Rectal smooth muscle tissue (tissue), 1 donor: ENCODE measurements around the gene CDC26.

Experiments used
- H3K27ac ChIP-seq: one replicate; pipeline ENCODE4 v1.7.0; 2013; ENCODE audit warnings: low read depth, low read length, inconsistent platforms
- H3K27me3 ChIP-seq: one replicate; pipeline ENCODE4 v1.7.0; 2013; ENCODE audit warnings: low read length; ENCODE audit not compliant: control insufficient read depth, insufficient read depth
- H3K36me3 ChIP-seq: one replicate; pipeline ENCODE4 v1.7.0; 2013; ENCODE audit warnings: low read length; ENCODE audit not compliant: control insufficient read depth, insufficient read depth
- H3K4me1 ChIP-seq: one replicate; pipeline ENCODE4 v1.7.0; 2013; ENCODE audit warnings: low read length; ENCODE audit not compliant: control insufficient read depth, insufficient read depth
- H3K4me3 ChIP-seq: one replicate; pipeline ENCODE4 v1.7.0; 2013; ENCODE audit warnings: low read length
- H3K9ac ChIP-seq: one replicate; pipeline ENCODE4 v1.7.0; 2013; ENCODE audit warnings: low read length

Gene CDC26

GRCh38 chr9:113275157-113276131 lies at the start of gene CDC26, which contains the start of gene PRPF4:
Gene CDC26 (minus strand): TSS chr9:113275572. CDS start chr9:113272507, 3,065 bp downstream.
Gene PRPF4 (plus strand): TSS chr9:113275658. CDS start chr9:113275744, 86 bp downstream.
- H3K4me1 ChIP-seq = peaks cover 7% of the 10 kb centered on the region
- H3K36me3 ChIP-seq = peaks cover 18% of the 10 kb centered on the region
- H3K27me3 ChIP-seq = no peaks in the 10 kb centered on the region
- H3K9ac ChIP-seq = peak within 1 kb of the TSS; percentile 99
- H3K27ac ChIP-seq = peak within 1 kb of the TSS; percentile 97
- peak within 1 kb of the TSS; percentile 100 for H3K4me3 ChIP-seq

GRCh38 chr9:113322671-113323070 lies 47.3 kb upstream of the CDC26 start:
- Histone ChIP-seq H3K4me3 (no peak overlapping the region), H3K27ac (no peak overlapping the region), H3K9ac (no peak overlapping the region), H3K36me3 (no peaks in the 10 kb centered on the region), H3K4me1 (no peaks in the 10 kb centered on the region), H3K27me3 (no peaks in the 10 kb centered on the region)

GRCh38 chr9:113320051-113320450 lies 44.7 kb upstream of the CDC26 start:
- no peaks in the 10 kb centered on the region for H3K36me3 ChIP-seq
- H3K27ac ChIP-seq = no peak overlapping the region
- H3K27me3 ChIP-seq = no peaks in the 10 kb centered on the region
- H3K9ac ChIP-seq = no peak overlapping the region
- H3K4me3 ChIP-seq = no peak overlapping the region
- H3K4me1 ChIP-seq = no peaks in the 10 kb centered on the region

- Histone ChIP-seq H3K27me3 (no peaks in the 10 kb centered on the region), H3K36me3 (no peaks in the 10 kb centered on the region), H3K9ac (no peak overlapping the region), H3K27ac (no peak overlapping the region), H3K4me1 (no peaks in the 10 kb centered on the region), H3K4me3 (no peak overlapping the region)
Observed at GRCh38 chr9:113319054-113319453, 43.7 kb upstream of the CDC26 start.

GRCh38 chr9:113317777-113318176 lies 42.4 kb upstream of the CDC26 start:
- H3K36me3 ChIP-seq = no peaks in the 10 kb centered on the region
- no peaks in the 10 kb centered on the region for H3K4me1 ChIP-seq
- no peak overlapping the region for H3K27ac ChIP-seq
- H3K27me3 ChIP-seq = no peaks in the 10 kb centered on the region
- no peak overlapping the region for H3K9ac ChIP-seq
- no peak overlapping the region for H3K4me3 ChIP-seq

GRCh38 chr9:113316030-113316429 lies 40.7 kb upstream of the CDC26 start:
- no peaks in the 10 kb centered on the region for H3K4me1 ChIP-seq
- no peak overlapping the region for H3K27ac ChIP-seq
- no peak overlapping the region for H3K4me3 ChIP-seq
- H3K9ac ChIP-seq = no peak overlapping the region
- no peaks in the 10 kb centered on the region for H3K27me3 ChIP-seq
- no peaks in the 10 kb centered on the region for H3K36me3 ChIP-seq

- Histone ChIP-seq H3K27me3 (no peaks in the 10 kb centered on the region), H3K4me3 (no peak overlapping the region), H3K36me3 (no peaks in the 10 kb centered on the region)
Observed at GRCh38 chr9:113315231-113315630, 39.9 kb upstream of the CDC26 start.

GRCh38 chr9:113313261-113313660 lies 37.9 kb upstream of the CDC26 start:
- H3K27ac ChIP-seq = no peak overlapping the region
- no peak overlapping the region for H3K4me3 ChIP-seq
- no peaks in the 10 kb centered on the region for H3K27me3 ChIP-seq
- no peak overlapping the region for H3K9ac ChIP-seq
- H3K36me3 ChIP-seq = no peaks in the 10 kb centered on the region
- H3K4me1 ChIP-seq = no peaks in the 10 kb centered on the region

More at GRCh38 chr9:113315231-113315630, 39.9 kb upstream of the CDC26 start:
- H3K4me1 ChIP-seq = no peaks in the 10 kb centered on the region
- H3K9ac ChIP-seq = no peak overlapping the region
- no peak overlapping the region for H3K27ac ChIP-seq

GRCh38 chr9:113311961-113312360 lies 36.6 kb upstream of the CDC26 start:
- Histone ChIP-seq H3K27me3 (no peaks in the 10 kb centered on the region), H3K27ac (no peak overlapping the region), H3K4me3 (no peak overlapping the region), H3K9ac (no peak overlapping the region), H3K4me1 (no peaks in the 10 kb centered on the region), H3K36me3 (no peaks in the 10 kb centered on the region)

GRCh38 chr9:113310538-113310937 lies 35.2 kb upstream of the CDC26 start:
- H3K4me1 ChIP-seq = no peaks in the 10 kb centered on the region
- no peak overlapping the region for H3K4me3 ChIP-seq
- H3K36me3 ChIP-seq = no peaks in the 10 kb centered on the region
- H3K27ac ChIP-seq = no peak overlapping the region
- no peak overlapping the region for H3K9ac ChIP-seq
- H3K27me3 ChIP-seq = no peaks in the 10 kb centered on the region

- H3K27me3 ChIP-seq = no peaks in the 10 kb centered on the region
- no peaks in the 10 kb centered on the region for H3K36me3 ChIP-seq
- no peak overlapping the region for H3K27ac ChIP-seq
- H3K4me3 ChIP-seq = no peak overlapping the region
- no peaks in the 10 kb centered on the region for H3K4me1 ChIP-seq
- no peak overlapping the region for H3K9ac ChIP-seq
Observed at GRCh38 chr9:113309204-113309813, 33.9 kb upstream of the CDC26 start.

GRCh38 chr9:113307396-113307975 lies 32.1 kb upstream of the CDC26 start:
- no peak overlapping the region for H3K4me3 ChIP-seq
- H3K9ac ChIP-seq = no peak overlapping the region
- H3K36me3 ChIP-seq = no peaks in the 10 kb centered on the region
- H3K27ac ChIP-seq = no peak overlapping the region
- no peaks in the 10 kb centered on the region for H3K27me3 ChIP-seq
- no peaks in the 10 kb centered on the region for H3K4me1 ChIP-seq
